Brain microvascular endothelial cell (primary cell): ENCODE results near the gene PDXDC1.
A peak's percentile ranks its signal among the peaks of the same experiment; 100 is the strongest.
"Not testable (repeated sequence)": the region's sequence is repeated elsewhere in the genome, so short reads cannot be mapped to it uniquely, and the experiment has no call there.

Experiments used
- DNase-seq: peaks from one replicate; pipeline ENCODE4 v3.0.0-alpha.2; 2020
- H3K27ac ChIP-seq: fragments of 250-450 bp; sonication (Bioruptor Pico); 2 replicates; pipeline ENCODE4 v1.5.1; 2020; ENCODE audit warnings: mild to moderate bottlenecking, moderate library complexity
- H3K27me3 ChIP-seq: fragments of 250-450 bp; sonication (Bioruptor Pico); replicated peaks from 2 replicates; pipeline ENCODE4 v1.5.1; 2020; ENCODE audit warnings: mild to moderate bottlenecking
- H3K36me3 ChIP-seq: fragments of 250-450 bp; sonication (Bioruptor Pico); replicated peaks from 2 replicates; pipeline ENCODE4 v1.5.1; 2020; ENCODE audit warnings: mild to moderate bottlenecking
- H3K4me3 ChIP-seq: 2 replicates; pipeline ENCODE4 v1.5.1; 2011; ENCODE audit warnings: low read depth, mild to moderate bottlenecking, control low read depth, low read length, moderate library complexity
- in situ Hi-C: cut with HindIII; loops from 2 replicates; pipeline ENCODE4 v1.10.0; 2017; ENCODE audit warnings: low sequenced_read_pairs, low pct_ligation_motif_present
- TF ChIP-seq, protein P1 (sequence below): IDR thresholded peaks from 2 replicates; pipeline ENCODE4 v1.5.1; 2011; ENCODE audit warnings: low read depth, mild to moderate bottlenecking, moderate library complexity, low read length, control low read depth, inconsistent platforms; ENCODE audit errors: missing control alignments

PDXDC1 gene

GRCh38 chr16:14965328-14965727 is 9.5 kb upstream of the PDXDC1 start:
- Histone ChIP-seq H3K27ac (no peak overlapping the region), H3K36me3 (no peaks in the 10 kb centered on the region), H3K27me3 (no peaks in the 10 kb centered on the region), H3K4me3 (no peak overlapping the region)
- DNase-seq, result no peak
- in situ Hi-C loops, result no loop called here
- TF ChIP-seq, protein P1, sequence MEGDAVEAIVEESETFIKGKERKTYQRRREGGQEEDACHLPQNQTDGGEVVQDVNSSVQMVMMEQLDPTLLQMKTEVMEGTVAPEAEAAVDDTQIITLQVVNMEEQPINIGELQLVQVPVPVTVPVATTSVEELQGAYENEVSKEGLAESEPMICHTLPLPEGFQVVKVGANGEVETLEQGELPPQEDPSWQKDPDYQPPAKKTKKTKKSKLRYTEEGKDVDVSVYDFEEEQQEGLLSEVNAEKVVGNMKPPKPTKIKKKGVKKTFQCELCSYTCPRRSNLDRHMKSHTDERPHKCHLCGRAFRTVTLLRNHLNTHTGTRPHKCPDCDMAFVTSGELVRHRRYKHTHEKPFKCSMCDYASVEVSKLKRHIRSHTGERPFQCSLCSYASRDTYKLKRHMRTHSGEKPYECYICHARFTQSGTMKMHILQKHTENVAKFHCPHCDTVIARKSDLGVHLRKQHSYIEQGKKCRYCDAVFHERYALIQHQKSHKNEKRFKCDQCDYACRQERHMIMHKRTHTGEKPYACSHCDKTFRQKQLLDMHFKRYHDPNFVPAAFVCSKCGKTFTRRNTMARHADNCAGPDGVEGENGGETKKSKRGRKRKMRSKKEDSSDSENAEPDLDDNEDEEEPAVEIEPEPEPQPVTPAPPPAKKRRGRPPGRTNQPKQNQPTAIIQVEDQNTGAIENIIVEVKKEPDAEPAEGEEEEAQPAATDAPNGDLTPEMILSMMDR, result no peak

DNA sequence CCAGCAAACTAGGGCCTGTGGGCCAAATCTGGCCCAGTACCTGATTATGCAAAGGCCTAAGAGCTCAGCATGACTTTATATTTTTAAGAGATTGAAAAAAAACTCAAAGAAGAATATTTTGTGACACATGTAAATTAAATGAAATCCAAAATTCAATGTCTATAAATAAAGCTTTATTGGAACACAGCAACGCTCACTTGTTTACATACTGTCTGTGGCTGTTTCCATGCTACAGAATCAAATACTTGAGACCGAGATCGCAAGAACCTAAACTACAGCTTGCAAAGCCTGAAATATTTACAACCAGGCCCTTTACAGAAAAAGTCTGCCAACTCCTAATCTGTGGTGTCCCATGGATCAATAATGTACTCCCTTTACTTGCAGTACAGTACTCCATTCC is 5.0 kb upstream of the PDXDC1 start:
- H3K36me3 ChIP-seq, DNase-seq, H3K4me3 ChIP-seq, H3K27ac ChIP-seq, H3K27me3 ChIP-seq, in situ Hi-C loops: not testable (repeated sequence)

GRCh38 chr16:14971621-14972228 is 3.1 kb upstream of the PDXDC1 start:
- H3K36me3 ChIP-seq, DNase-seq, in situ Hi-C loops, H3K27ac ChIP-seq, H3K27me3 ChIP-seq, H3K4me3 ChIP-seq: not testable (repeated sequence)

GRCh38 chr16:14973785-14974322 is 972 bp upstream of the PDXDC1 start:
- H3K36me3 ChIP-seq, in situ Hi-C loops, DNase-seq, H3K27ac ChIP-seq, H3K27me3 ChIP-seq: not testable (repeated sequence)
- H3K4me3 ChIP-seq, result peak overlapping the region; percentile 79

DNA sequence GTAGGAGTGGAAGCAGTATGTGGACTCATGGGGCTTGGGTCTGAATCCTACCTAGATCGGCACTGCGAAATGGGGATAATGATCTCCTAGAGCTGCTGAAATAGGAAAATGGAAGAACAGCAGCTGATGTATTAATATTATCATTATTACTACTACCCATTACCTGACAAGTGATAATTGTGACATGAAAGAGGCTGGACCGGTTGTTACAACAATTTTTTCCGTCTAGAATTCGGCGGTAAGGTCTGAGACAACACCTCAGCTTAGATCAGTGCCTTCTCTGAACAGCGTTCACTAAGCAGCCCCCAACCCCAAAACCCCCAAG is 533 bp upstream of the PDXDC1 start:
- DNase-seq, H3K36me3 ChIP-seq, in situ Hi-C loops, H3K27ac ChIP-seq, H3K27me3 ChIP-seq: not testable (repeated sequence)
- peak overlapping the region; percentile 79 for H3K4me3 ChIP-seq

- Histone ChIP-seq H3K27ac (peak overlapping the region; percentile 88), H3K4me3 (peak overlapping the region; percentile 79)
- H3K36me3 ChIP-seq, H3K27me3 ChIP-seq, in situ Hi-C loops, DNase-seq: not testable (repeated sequence)
Observed at GRCh38 chr16:14975418-14976194, 780 bp downstream of the PDXDC1 start.

- DNase-seq, H3K36me3 ChIP-seq, H3K4me3 ChIP-seq, H3K27ac ChIP-seq, in situ Hi-C loops, H3K27me3 ChIP-seq: not testable (repeated sequence)
Observed at GRCh38 chr16:14976971-14977736, 2.3 kb downstream of the PDXDC1 start.

GRCh38 chr16:14978281-14978680 is 3.5 kb downstream of the PDXDC1 start:
- in situ Hi-C loops, H3K27me3 ChIP-seq, DNase-seq, H3K36me3 ChIP-seq, H3K4me3 ChIP-seq, H3K27ac ChIP-seq: not testable (repeated sequence)

DNA sequence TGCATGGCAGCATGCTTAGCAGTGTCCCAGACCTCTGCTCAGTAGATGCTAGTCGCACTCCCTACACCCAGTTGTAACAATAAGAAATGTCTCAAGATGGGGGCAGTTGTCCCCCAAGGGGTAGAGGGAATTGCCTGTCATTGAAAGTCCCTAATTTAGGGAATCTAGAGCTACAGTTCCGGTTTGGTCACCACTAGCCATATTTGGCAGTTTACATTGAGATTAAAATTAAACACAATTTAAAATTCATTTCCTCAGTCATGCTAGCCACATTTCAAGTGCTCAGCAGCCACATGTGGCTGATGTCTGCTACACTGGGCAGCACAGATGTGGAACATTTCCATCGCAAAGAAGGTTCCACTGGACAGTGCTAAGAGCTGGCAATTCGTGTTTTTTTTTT is 4.1 kb downstream of the PDXDC1 start:
- H3K27me3 ChIP-seq, H3K4me3 ChIP-seq, in situ Hi-C loops, H3K27ac ChIP-seq, DNase-seq, H3K36me3 ChIP-seq: not testable (repeated sequence)

DNA sequence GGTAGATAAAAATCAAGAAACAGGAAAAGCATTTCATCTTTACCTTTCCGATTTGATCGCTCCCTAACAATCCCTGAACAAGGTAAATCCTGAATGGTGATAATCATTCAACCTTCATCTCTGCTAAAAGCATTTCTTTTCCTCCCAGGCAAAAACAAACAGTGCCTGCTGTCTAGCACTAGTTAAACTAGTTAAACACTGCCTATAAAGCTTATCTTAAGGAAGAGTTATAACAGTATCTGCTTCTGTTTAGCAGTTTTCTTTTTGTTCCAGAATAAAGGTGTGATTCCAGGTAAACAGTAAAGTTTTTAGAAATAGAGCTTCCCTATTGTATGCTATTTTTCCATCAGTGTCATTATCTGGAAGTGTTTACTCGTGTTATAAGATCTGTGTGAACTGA is 6.4 kb downstream of the PDXDC1 start:
- H3K4me3 ChIP-seq, H3K36me3 ChIP-seq, in situ Hi-C loops, H3K27me3 ChIP-seq, H3K27ac ChIP-seq, DNase-seq: not testable (repeated sequence)

GRCh38 chr16:14982521-14982920 is 7.7 kb downstream of the PDXDC1 start:
- H3K27ac ChIP-seq, H3K4me3 ChIP-seq, DNase-seq, H3K27me3 ChIP-seq, H3K36me3 ChIP-seq, in situ Hi-C loops: not testable (repeated sequence)

GRCh38 chr16:14988092-14988491 is 13.3 kb downstream of the PDXDC1 start:
- H3K36me3 ChIP-seq, DNase-seq, H3K4me3 ChIP-seq, H3K27ac ChIP-seq, in situ Hi-C loops, H3K27me3 ChIP-seq: not testable (repeated sequence)

DNA sequence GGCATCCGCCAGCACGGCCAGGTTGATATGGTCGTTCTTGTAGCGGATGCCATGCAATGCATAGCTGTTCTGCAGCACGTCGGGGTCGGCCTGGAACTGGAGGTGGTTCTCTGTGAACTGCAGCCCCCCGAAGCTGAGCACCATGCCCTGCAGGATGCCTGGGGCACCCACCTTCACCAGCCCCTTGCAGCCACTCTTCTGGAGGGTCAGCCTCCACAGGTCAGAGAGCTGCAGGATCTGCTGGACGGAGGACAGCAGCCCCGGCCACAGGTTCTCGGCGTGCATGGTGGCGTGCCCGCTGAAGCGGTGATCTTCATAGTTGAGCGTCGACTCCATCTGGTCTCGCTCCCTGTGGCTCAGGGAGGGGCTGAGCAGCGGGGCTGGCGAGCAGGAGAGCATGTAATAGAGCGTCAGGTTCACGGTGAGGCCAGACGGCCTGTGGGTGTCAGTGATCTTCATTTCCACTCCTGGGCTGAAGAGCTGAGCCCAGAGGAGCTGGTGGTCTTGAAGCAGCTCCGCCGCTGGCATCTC is 13.9 kb downstream of the PDXDC1 start:
- H3K36me3 ChIP-seq, DNase-seq, in situ Hi-C loops, H3K27ac ChIP-seq, H3K27me3 ChIP-seq, H3K4me3 ChIP-seq: not testable (repeated sequence)
